ACC112 (cell line): ENCODE results near the gene COMTD1.

Experiments used
- H2AFZ ChIP-seq: fragments of 200-600 bp; sonication (generic); one replicate; pipeline ENCODE4 v1.6.0; 2017; ENCODE audit warnings: antibody characterized with exemption, low read length; ENCODE audit not compliant: unreplicated experiment
- H3K27ac ChIP-seq: fragments of 200-600 bp; sonication (generic); 2 replicates; pipeline ENCODE4 v1.5.1; 2014; ENCODE audit warnings: low read depth, mild to moderate bottlenecking, antibody characterized with exemption, low read length, moderate library complexity
- H3K27me3 ChIP-seq: fragments of 200-600 bp; sonication (generic); 2 replicates; pipeline ENCODE4 v1.6.1; 2014; ENCODE audit warnings: mild to moderate bottlenecking, antibody characterized with exemption, low read length, moderate library complexity, mixed read lengths; ENCODE audit not compliant: insufficient read depth
- H3K36me3 ChIP-seq: fragments of 200-600 bp; sonication (generic); 2 replicates; pipeline ENCODE4 v1.6.1; 2016; ENCODE audit warnings: mild to moderate bottlenecking, antibody characterized with exemption, low read length, moderate library complexity, mixed read lengths; ENCODE audit not compliant: insufficient read depth
- H3K4me1 ChIP-seq: fragments of 200-600 bp; sonication (generic); one replicate; pipeline ENCODE4 v1.6.1; 2016; ENCODE audit warnings: low read length, mixed read lengths; ENCODE audit not compliant: insufficient read depth, unreplicated experiment, control insufficient read depth
- H3K4me3 ChIP-seq: fragments of 200-600 bp; sonication (generic); 2 replicates; pipeline ENCODE4 v1.5.1; 2014; ENCODE audit warnings: mild to moderate bottlenecking, low read depth, low read length
- H3K79me2 ChIP-seq: fragments of 200-600 bp; sonication (generic); one replicate; pipeline ENCODE4 v1.6.0; 2016; ENCODE audit warnings: low read length; ENCODE audit not compliant: control insufficient read depth, unreplicated experiment, insufficient read depth

Gene COMTD1

DNA sequence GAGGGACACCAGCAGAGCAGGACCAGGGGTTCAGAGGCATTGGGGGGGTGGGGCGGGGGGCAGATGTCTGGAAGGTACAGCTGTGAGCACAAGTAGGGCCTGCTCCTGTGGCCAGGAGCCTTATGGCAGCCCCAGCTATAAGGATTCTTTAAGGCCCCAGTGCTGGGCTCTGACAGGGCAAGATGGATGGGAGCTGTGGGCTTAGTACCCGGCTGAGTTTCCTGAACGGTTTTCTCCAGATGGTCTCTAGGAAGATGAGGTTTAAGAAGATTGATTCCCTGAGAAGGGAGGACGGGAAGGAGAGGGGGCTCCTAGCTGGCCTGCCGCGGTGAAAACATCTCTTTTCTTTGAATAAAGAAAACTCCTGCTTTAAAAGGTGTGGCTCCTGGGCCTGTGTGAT lies 30.1 kb upstream of the COMTD1 start:
- no peak overlapping the region for H2AFZ ChIP-seq

DNA sequence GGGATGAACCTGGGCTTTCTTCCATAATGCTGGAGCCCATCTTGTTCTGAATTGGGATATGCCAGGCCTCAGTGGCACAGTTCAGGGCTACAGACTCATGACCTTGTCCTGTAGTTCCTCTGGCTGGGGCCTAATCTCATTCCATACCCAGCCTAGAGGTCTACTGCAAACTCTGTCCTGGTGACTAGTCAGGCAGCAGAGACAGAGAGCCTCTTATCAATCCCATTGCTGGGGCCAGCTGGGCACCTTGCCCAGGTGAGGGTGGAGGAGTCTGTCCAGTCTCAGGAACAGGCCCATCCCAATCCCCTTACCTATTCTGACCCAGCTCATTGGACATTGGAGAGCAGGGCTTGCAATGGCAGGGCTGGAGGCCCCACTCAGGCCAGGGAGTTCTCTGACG lies 28.0 kb upstream of the COMTD1 start:
- Histone ChIP-seq H3K4me3 (no peak overlapping the region), H3K4me1 (no peaks in the 10 kb centered on the region), H2AFZ (no peak overlapping the region), H3K27me3 (peaks cover 5% of the 10 kb centered on the region; the same call in 1 of the 2 replicates), H3K79me2 (no peaks in the 10 kb centered on the region), H3K36me3 (no peaks in the 10 kb centered on the region), H3K27ac (no peak overlapping the region)

More for the DNA sequence above, 30.1 kb upstream of the COMTD1 start:
- Histone ChIP-seq H3K27ac (no peak overlapping the region), H3K4me1 (no peaks in the 10 kb centered on the region), H3K4me3 (no peak overlapping the region), H3K79me2 (no peaks in the 10 kb centered on the region), H3K36me3 (no peaks in the 10 kb centered on the region), H3K27me3 (peaks cover 5% of the 10 kb centered on the region; the same call in 1 of the 2 replicates)

DNA sequence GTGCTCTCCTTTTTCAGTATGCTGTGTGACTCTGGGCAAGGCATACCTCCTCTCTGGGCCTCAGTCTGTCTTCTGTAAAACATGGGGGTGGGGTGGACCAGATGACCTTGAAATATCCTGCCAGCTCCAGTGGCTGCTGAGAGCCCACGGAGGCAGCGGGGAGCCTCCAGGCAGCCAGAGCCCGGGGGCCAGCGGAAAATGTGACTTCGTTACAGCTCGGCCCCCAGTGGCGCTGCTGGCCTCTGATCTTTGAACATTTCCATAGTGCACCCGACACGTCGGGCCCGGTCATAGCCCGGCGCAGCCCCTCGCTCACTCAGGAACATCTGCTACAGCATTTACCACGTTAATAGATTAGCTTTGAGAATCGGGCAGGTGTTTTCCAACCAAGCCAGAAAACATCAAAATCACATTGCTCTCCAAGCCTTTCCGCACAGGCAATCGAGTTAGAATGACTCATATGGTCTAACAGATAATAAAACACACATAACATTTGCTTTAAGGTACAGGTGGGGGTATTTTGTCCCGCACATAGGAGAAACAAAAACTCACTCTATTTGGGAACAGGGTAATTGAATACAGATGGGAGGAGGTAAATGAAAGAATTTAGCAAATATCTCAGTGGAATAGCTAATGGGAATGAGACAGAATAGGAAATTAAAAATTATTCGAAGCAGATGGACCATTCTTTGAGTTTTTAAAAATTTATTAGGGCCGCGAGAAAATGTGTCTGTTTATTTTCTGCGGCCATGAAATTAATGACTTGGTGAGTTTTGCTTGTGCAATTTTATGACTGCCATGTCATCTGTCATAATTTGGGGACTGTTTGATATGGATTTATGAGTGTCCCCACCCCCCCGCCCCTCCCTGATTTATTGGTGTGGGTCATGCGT lies 26.3 kb upstream of the COMTD1 start:
- no peak overlapping the region for H3K4me3 ChIP-seq
- H3K4me1 ChIP-seq, result no peaks in the 10 kb centered on the region
- peaks cover 5% of the 10 kb centered on the region; the same call in 1 of the 2 replicates for H3K27me3 ChIP-seq
- H3K36me3 ChIP-seq, result no peaks in the 10 kb centered on the region
- no peak overlapping the region for H2AFZ ChIP-seq
- no peak overlapping the region for H3K27ac ChIP-seq
- H3K79me2 ChIP-seq, result no peaks in the 10 kb centered on the region

GRCh38 chr10:75260990-75261389 lies 25.2 kb upstream of the COMTD1 start:
- Histone ChIP-seq H3K79me2 (no peaks in the 10 kb centered on the region), H2AFZ (no peak overlapping the region), H3K36me3 (no peaks in the 10 kb centered on the region), H3K27me3 (peaks cover 5% of the 10 kb centered on the region; the same call in 1 of the 2 replicates), H3K4me3 (no peak overlapping the region), H3K27ac (no peak overlapping the region), H3K4me1 (no peaks in the 10 kb centered on the region)

DNA sequence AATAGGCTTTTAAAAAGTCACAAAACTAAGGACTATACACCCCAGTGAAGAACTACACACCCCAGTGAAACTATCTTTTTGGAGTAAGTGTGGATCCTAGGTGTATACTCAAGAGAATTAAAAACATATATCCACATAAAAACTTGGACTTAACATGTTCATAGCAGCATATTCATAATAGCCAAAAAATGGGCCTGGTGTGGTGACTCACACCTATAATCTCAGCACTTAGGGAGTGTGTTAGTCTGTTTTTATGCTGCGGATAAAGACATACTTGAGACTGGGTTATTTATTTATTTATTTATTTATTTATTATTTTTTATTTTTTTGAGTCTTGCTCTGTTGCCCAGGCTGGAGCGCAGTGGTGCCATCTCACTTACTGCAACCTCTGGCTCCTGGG lies 19.0 kb upstream of the COMTD1 start:
- Histone ChIP-seq H3K27ac (no peak overlapping the region), H2AFZ (no peak overlapping the region), H3K27me3 (no peaks in the 10 kb centered on the region), H3K4me3 (no peak overlapping the region), H3K79me2 (no peaks in the 10 kb centered on the region), H3K4me1 (no peaks in the 10 kb centered on the region), H3K36me3 (no peaks in the 10 kb centered on the region)

- no peaks in the 10 kb centered on the region for H3K36me3 ChIP-seq
- no peaks in the 10 kb centered on the region for H3K79me2 ChIP-seq
- H2AFZ ChIP-seq, result no peak overlapping the region
- no peak overlapping the region for H3K4me3 ChIP-seq
- H3K27me3 ChIP-seq, result no peaks in the 10 kb centered on the region
- H3K27ac ChIP-seq, result no peak overlapping the region
- no peaks in the 10 kb centered on the region for H3K4me1 ChIP-seq
These were observed 17.8 kb upstream of the COMTD1 start for GRCh38 chr10:75253281-75254220.

DNA sequence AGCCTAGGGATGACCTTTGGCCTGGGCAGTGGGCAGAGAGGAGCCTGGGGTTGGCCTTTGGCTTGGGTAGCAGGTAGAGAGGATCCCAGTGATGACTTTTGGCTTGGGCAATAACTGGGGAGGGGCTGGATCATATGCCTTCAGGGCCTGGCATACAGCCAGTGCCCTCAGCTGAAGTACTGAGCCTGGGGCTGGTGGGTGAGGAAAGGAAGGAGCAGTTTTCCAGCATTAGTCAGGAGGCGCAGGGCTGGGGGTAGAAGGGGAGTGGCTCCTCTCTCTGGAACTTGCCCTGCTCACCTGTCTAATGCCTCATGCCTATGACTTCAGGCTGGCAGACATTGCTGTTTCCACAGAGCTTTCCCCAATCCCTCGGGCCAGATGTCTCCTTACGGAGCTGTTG lies 15.2 kb upstream of the COMTD1 start:
- H3K27me3 ChIP-seq, result no peaks in the 10 kb centered on the region
- no peak overlapping the region for H2AFZ ChIP-seq
- no peaks in the 10 kb centered on the region for H3K79me2 ChIP-seq
- H3K36me3 ChIP-seq, result no peaks in the 10 kb centered on the region
- no peak overlapping the region for H3K4me3 ChIP-seq
- H3K4me1 ChIP-seq, result no peaks in the 10 kb centered on the region
- H3K27ac ChIP-seq, result no peak overlapping the region

GRCh38 chr10:75247797-75248196 lies 12.0 kb upstream of the COMTD1 start:
- Histone ChIP-seq H3K36me3 (no peaks in the 10 kb centered on the region), H3K79me2 (no peaks in the 10 kb centered on the region), H3K4me3 (no peak overlapping the region), H3K27ac (no peak overlapping the region), H3K4me1 (no peaks in the 10 kb centered on the region), H3K27me3 (no peaks in the 10 kb centered on the region), H2AFZ (no peak overlapping the region)

DNA sequence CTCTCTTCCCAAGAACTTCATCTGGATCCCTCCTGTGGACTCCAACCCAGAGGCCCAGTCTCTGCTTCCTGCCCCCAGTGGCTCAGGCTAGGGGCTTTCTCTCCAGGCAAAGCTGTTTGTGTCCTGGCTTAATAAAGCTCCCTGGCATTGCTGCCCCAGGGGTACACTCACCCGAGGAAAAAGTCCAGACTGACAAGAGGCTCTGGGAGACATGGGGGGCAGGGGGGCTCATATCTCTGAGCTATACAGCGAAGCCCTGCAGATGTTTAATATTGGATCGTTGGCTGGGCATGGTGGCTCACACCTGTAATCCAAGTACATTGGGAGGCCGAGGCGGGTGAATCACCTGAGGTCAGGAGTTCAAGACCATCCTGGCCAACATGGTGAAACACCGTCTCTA lies 10.7 kb upstream of the COMTD1 start:
- Histone ChIP-seq H2AFZ (no peak overlapping the region), H3K79me2 (no peaks in the 10 kb centered on the region), H3K27ac (no peak overlapping the region), H3K27me3 (no peaks in the 10 kb centered on the region), H3K4me1 (no peaks in the 10 kb centered on the region), H3K4me3 (no peak overlapping the region), H3K36me3 (no peaks in the 10 kb centered on the region)

GRCh38 chr10:75245354-75246250 lies 9.8 kb upstream of the COMTD1 start:
- no peaks in the 10 kb centered on the region for H3K4me1 ChIP-seq

More at GRCh38 chr10:75245354-75246250, 9.8 kb upstream of the COMTD1 start:
- H3K79me2 ChIP-seq, result no peaks in the 10 kb centered on the region
- no peak overlapping the region for H2AFZ ChIP-seq
- no peaks in the 10 kb centered on the region for H3K36me3 ChIP-seq
- no peak overlapping the region for H3K4me3 ChIP-seq
- H3K27ac ChIP-seq, result no peak overlapping the region
- no peaks in the 10 kb centered on the region for H3K27me3 ChIP-seq
